Uterus (tissue), 4 donors: ENCODE results near the gene CSN3. TPM values are rescaled to one million over a fixed set of nuclear protein-coding genes. Genes with fewer than 3 reads are reported as not detected.

ENCODE experiments used
- DNase-seq, 2 donors: peaks; one replicate each; pipeline ENCODE4 v3.0.0-alpha.2; 2019 to 2020
- H3K27ac ChIP-seq, 2 donors: fragments of 200-600 bp; sonication (generic); 1 replicate in 1 of 2; 2 replicates in 1 of 2; pipeline ENCODE4 v1.5.1; 2016 to 2018
- H3K27me3 ChIP-seq, 2 donors: fragments of 200-600 bp; sonication (generic); one replicate each; pipeline ENCODE4 v1.5.1; 2018 to 2019; ENCODE audit warnings: control low read depth in 1 of 2
- H3K36me3 ChIP-seq, 2 donors: fragments of 200-600 bp; sonication (generic); one replicate each; pipeline ENCODE4 v1.5.1; 2019; ENCODE audit warnings: control low read depth in 1 of 2
- H3K4me1 ChIP-seq, 2 donors: fragments of 200-600 bp; sonication (generic); one replicate each; pipeline ENCODE4 v1.5.1; 2018 to 2019; ENCODE audit warnings: control low read depth in 1 of 2
- H3K4me3 ChIP-seq, 2 donors: fragments of 200-600 bp; sonication (generic); 1 replicate in 1 of 2; 2 replicates in 1 of 2; pipeline ENCODE4 v1.5.1; 2018 to 2019; ENCODE audit warnings: mild to moderate bottlenecking in 1 of 2
- H3K9me3 ChIP-seq, 2 donors: fragments of 200-600 bp; sonication (generic); one replicate each; pipeline ENCODE4 v1.5.1; 2019; ENCODE audit warnings: control low read depth in 1 of 2
- CTCF ChIP-seq, 4 experiments: fragments of 200-600 bp in 2 of 4; fragments of 450-650 bp in 2 of 4; sonication (generic) in 2 of 4; IDR thresholded peaks; one replicate each; pipeline ENCODE4 v1.5.1; 2016 to 2019; ENCODE audit warnings: antibody characterized with exemption in 4 of 4, mild to moderate bottlenecking in 2 of 4, moderate library complexity in 1 of 4
- POLR2A ChIP-seq, 2 donors: fragments of 450-650 bp; IDR thresholded peaks; one replicate each; pipeline ENCODE4 v1.6.1; 2016; ENCODE audit warnings: antibody characterized with exemption in 2 of 2, mild to moderate bottlenecking in 1 of 2, moderate library complexity in 1 of 2
- intact Hi-C: fragments of 100-400 bp; cut with DNase I; formaldehyde crosslinking; loops from one replicate; pipeline ENCODE4 v1.15.1; 2023; ENCODE audit warnings: low total_unique reads
- total RNA-seq, 4 donors: library from RNA; depleted of rRNA in 3 of 4; stranded (reverse); fragments of >200 nt in 3 of 4; gene quantifications; one replicate each; pipeline versions ENCODE4 v1.1.0 to v1.2.4, GENCODE V29; 2014 to 2023
- donor health status: DM: yes; HTN: yes; CAD: no.

The CSN3 gene
- total RNA-seq, 4 donors from 2014 or later: not detected

DNA sequence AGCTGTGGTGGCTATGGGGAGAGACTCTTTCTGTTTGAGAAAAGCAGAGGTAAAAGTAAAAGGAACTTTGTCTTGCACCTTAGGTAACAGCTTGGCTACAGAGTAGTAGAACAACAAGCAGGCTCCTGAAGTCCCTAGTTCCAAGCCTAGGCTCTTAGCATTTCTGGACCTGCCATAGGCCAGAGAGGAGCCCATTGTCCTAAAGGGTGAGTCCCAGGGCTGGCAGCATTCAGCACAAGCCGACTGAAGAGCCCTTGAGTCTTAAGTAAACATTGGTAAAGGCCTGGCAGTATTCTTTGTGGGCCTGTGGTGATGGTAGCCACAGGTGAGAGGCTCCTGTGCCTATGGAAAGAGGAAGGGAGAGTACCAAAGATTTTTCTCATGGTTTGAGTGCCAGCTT is 38.2 kb downstream of the CSN3 start:
- Histone ChIP-seq H3K27ac (no peak overlapping the region), H3K27me3 (no peaks in the 10 kb centered on the region), H3K36me3 (no peaks in the 10 kb centered on the region), H3K9me3 (no peaks in the 10 kb centered on the region), H3K4me3 (no peak overlapping the region), H3K4me1 (no peaks in the 10 kb centered on the region)
- DNase-seq: no peak
- TF ChIP-seq POLR2A (IDR thresholded peaks at IDR 0.05) (no peak), CTCF (IDR thresholded peaks at IDR 0.05) (no peak)
- intact Hi-C loops: no loop called here

DNA sequence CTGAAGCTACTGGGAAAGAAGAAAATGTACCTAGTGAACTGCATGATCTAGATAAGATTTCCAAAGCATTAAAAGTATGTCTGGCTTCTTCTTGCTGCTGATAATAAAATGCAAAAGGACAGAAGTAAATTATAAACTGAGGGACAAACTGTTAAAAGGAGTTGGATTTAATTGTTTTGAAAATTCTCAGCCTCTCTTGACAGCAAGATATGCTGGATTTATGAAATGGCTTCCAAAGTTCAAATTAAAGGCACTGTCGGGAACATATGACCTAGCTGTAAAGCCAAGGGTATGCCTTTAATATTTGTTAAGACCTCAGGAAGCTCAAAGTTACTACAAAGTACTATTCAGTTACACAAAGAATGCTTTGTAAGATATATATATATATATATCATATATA is 46.3 kb downstream of the CSN3 start:
- DNase-seq: no peak
- H3K4me1 ChIP-seq: no peaks in the 10 kb centered on the region
- no peak overlapping the region for H3K27ac ChIP-seq
- no peaks in the 10 kb centered on the region for H3K36me3 ChIP-seq
- no peaks in the 10 kb centered on the region for H3K27me3 ChIP-seq
- TF ChIP-seq CTCF (IDR thresholded peaks at IDR 0.05): no peak
- no peak for TF ChIP-seq POLR2A (IDR thresholded peaks at IDR 0.05)
- H3K9me3 ChIP-seq: no peaks in the 10 kb centered on the region
- intact Hi-C loops: no loop called here
- H3K4me3 ChIP-seq: no peak overlapping the region

- H3K4me3 ChIP-seq: no peak overlapping the region
- TF ChIP-seq CTCF (IDR thresholded peaks at IDR 0.05) (no peak), POLR2A (IDR thresholded peaks at IDR 0.05) (no peak)
- H3K9me3 ChIP-seq: no peaks in the 10 kb centered on the region
- H3K27me3 ChIP-seq: no peaks in the 10 kb centered on the region
- H3K27ac ChIP-seq: no peak overlapping the region
- no peaks in the 10 kb centered on the region for H3K36me3 ChIP-seq
- no peak for DNase-seq
- H3K4me1 ChIP-seq: no peaks in the 10 kb centered on the region
- intact Hi-C loops: no loop called here
Observed at GRCh38 chr4:70291341-70291740, 48.9 kb downstream of the CSN3 start.

DNA sequence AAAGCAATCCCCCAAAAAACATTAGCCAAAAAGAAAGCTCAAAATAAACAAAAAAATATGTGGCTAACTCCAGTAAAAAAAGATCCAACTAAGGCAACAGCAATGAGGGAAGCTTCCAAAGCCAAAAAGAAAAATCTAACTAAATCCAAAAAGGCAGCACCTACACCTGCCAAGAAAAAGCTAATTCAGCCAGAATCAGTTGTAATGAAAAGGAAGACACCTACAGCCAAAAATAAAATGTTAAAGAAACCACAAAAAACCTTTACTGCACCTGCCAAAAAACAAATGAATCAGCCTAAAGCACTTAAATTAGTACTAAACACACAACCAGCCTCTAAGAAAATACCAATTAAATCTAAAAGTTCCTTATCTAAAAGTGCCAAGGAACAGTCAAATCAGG is 55.2 kb downstream of the CSN3 start:
- Histone ChIP-seq H3K27me3 (no peaks in the 10 kb centered on the region), H3K9me3 (no peaks in the 10 kb centered on the region), H3K36me3 (no peaks in the 10 kb centered on the region), H3K27ac (no peak overlapping the region), H3K4me1 (no peaks in the 10 kb centered on the region), H3K4me3 (no peak overlapping the region)
- intact Hi-C loops: no loop called here
- no peak for DNase-seq
- no peak for TF ChIP-seq POLR2A (IDR thresholded peaks at IDR 0.05)
- TF ChIP-seq CTCF (IDR thresholded peaks at IDR 0.05): no peak

DNA sequence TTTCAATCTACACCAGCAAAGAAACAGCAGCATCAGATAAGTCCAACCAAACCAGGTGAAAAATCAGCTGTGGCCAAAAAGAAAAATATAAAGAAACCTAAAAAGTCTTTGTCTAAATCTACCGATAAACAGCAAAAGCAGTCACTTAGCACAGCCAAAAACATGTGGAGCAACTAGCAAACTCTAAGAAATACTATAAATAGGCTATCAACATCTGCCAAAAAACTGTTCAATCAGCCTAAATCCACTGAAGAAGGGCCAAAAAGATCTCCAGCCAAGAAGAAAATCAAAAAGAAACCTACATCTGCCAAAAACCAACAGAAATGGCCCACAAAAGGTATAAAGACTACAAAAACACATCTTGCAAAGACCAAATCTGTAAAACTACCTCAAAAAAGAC is 55.7 kb downstream of the CSN3 start:
- Histone ChIP-seq H3K36me3 (no peaks in the 10 kb centered on the region), H3K9me3 (no peaks in the 10 kb centered on the region), H3K4me3 (no peak overlapping the region), H3K27ac (no peak overlapping the region), H3K27me3 (no peaks in the 10 kb centered on the region), H3K4me1 (no peaks in the 10 kb centered on the region)
- intact Hi-C loops: no loop called here
- TF ChIP-seq POLR2A (IDR thresholded peaks at IDR 0.05) (no peak), CTCF (IDR thresholded peaks at IDR 0.05) (no peak)
- no peak for DNase-seq
